ENCODE data around the gene FAM193A. TPM values are rescaled to one million over a fixed set of nuclear protein-coding genes. Genes with fewer than 3 reads are reported as not detected.

Gene FAM193A
- total RNA-seq, 1 donor from 2014 or later: 28.8 TPM

DNA sequence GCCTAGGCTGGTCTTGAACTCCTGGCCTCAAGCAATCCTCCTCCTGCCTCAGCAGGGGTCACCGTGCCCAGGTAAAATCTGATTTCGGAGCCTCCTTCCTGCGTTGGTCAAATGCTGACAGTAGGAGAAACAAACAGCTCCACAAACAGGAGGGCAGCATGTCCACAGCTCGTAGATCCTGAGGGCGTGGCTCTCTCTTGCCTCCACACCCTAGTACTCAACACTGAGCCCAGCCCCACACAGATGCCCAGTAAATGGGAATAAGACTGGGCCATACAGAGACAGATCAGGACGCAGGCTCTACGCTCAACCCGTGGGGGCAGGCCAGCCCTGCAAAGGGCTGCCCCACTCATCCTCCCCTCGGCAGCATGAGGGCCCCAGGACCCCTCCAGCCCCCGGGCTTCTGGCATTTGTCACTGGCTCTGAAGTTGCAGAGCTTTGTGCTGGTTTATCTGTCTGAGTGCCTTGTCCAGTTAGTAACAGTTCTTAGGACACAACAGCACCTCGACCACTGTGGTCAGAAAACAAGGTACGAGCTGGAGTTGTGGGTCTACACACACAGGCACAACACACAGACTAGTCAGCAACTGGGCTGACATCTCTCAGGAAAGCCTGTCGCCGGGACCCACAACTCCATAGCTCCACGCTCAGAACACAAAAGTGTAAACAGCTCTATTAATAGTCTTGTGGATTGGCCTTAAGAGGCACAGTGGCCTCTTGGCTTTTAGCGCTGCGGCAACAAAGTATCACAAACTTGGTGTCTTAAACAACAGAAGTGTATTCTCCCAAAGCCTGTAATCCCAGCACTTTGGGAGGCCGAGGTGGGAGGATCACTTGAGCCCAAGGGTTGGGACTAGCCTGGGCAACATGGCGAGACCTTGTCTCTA lies 214.5 kb downstream of the FAM193A start:
- DNase-seq (ENCODE audit: low read depth) (no peak), FAIRE-seq (no peak)
- Histone ChIP-seq H4K20me1 (ENCODE audit: insufficient read depth, low read length) (peaks cover 68% of the 10 kb centered on the region), H3K4me3 (ENCODE audit: insufficient read depth, low read depth, low read length) (no peak overlapping the region), H3K9me3 (ENCODE audit: insufficient read depth, low read depth, low read length) (no peaks in the 10 kb centered on the region), H3K27ac (ENCODE audit: low read depth, low read length) (no peak overlapping the region), H3K9ac (ENCODE audit: low read length) (no peak overlapping the region), H3K79me2 (ENCODE audit: insufficient read depth, low read length) (peaks cover 62% of the 10 kb centered on the region), H3K36me3 (ENCODE audit: insufficient read depth, low read length) (peaks cover 2% of the 10 kb centered on the region), H3K27me3 (ENCODE audit: insufficient read depth, low read length) (no peaks in the 10 kb centered on the region), H2AFZ (ENCODE audit: low read depth, low read length) (no peak overlapping the region), H3K4me2 (ENCODE audit: low read length) (no peak overlapping the region), H3K4me1 (ENCODE audit: insufficient read depth, low read length) (peaks cover 22% of the 10 kb centered on the region)
- Mint-ChIP-seq H3K27me3 (ENCODE audit: low read depth, unreplicated experiment) (no peaks in the 10 kb centered on the region), H3K4me3 (ENCODE audit: unreplicated experiment) (no peak overlapping the region), H3K36me3 (ENCODE audit: low read depth, unreplicated experiment) (peaks cover 19% of the 10 kb centered on the region), H3K9me3 (ENCODE audit: unreplicated experiment) (no peaks in the 10 kb centered on the region), H3K27ac (ENCODE audit: unreplicated experiment) (no peak overlapping the region), H3K4me1 (ENCODE audit: low read depth, unreplicated experiment) (peaks cover 20% of the 10 kb centered on the region)
- TF ChIP-seq, protein P1, sequence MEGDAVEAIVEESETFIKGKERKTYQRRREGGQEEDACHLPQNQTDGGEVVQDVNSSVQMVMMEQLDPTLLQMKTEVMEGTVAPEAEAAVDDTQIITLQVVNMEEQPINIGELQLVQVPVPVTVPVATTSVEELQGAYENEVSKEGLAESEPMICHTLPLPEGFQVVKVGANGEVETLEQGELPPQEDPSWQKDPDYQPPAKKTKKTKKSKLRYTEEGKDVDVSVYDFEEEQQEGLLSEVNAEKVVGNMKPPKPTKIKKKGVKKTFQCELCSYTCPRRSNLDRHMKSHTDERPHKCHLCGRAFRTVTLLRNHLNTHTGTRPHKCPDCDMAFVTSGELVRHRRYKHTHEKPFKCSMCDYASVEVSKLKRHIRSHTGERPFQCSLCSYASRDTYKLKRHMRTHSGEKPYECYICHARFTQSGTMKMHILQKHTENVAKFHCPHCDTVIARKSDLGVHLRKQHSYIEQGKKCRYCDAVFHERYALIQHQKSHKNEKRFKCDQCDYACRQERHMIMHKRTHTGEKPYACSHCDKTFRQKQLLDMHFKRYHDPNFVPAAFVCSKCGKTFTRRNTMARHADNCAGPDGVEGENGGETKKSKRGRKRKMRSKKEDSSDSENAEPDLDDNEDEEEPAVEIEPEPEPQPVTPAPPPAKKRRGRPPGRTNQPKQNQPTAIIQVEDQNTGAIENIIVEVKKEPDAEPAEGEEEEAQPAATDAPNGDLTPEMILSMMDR (IDR thresholded peaks at IDR 0.05; ENCODE audit: insufficient read depth, low read depth, low read length): no peak
- no peak for TF ChIP-seq EZH2 (IDR thresholded peaks at IDR 0.05; ENCODE audit: insufficient read depth, low read length)

DNA sequence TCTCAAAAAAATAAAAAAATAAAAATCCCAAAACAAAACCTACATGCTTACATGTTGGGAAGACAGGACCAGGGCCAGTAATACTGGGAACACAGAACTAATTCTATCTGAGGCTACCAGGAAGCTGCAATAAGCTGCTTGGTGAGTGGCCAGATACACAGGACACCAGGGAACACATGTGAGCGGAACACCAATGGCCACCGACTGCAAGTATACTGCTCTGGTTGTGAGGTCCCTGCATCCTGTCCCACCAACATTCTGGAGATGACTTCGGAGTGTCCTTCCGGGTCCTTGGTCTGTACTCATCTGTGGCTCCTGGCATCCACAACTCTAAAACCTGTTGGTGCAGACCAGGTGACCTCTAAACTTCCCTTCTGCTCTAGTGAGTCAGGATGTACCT lies 217.0 kb downstream of the FAM193A start:
- Histone ChIP-seq H3K4me3 (ENCODE audit: insufficient read depth, low read depth, low read length) (no peak overlapping the region), H3K36me3 (ENCODE audit: insufficient read depth, low read length) (no peaks in the 10 kb centered on the region), H3K9me3 (ENCODE audit: insufficient read depth, low read depth, low read length) (no peaks in the 10 kb centered on the region), H3K4me1 (ENCODE audit: insufficient read depth, low read length) (peaks cover 9% of the 10 kb centered on the region), H4K20me1 (ENCODE audit: insufficient read depth, low read length) (peaks cover 51% of the 10 kb centered on the region), H3K79me2 (ENCODE audit: insufficient read depth, low read length) (peaks cover 62% of the 10 kb centered on the region), H2AFZ (ENCODE audit: low read depth, low read length) (no peak overlapping the region), H3K27me3 (ENCODE audit: insufficient read depth, low read length) (no peaks in the 10 kb centered on the region), H3K9ac (ENCODE audit: low read length) (no peak overlapping the region), H3K27ac (ENCODE audit: low read depth, low read length) (no peak overlapping the region), H3K4me2 (ENCODE audit: low read length) (no peak overlapping the region)
- Mint-ChIP-seq H3K27ac (ENCODE audit: unreplicated experiment) (no peak overlapping the region), H3K9me3 (ENCODE audit: unreplicated experiment) (no peaks in the 10 kb centered on the region), H3K36me3 (ENCODE audit: low read depth, unreplicated experiment) (peaks cover 10% of the 10 kb centered on the region), H3K27me3 (ENCODE audit: low read depth, unreplicated experiment) (no peaks in the 10 kb centered on the region), H3K4me3 (ENCODE audit: unreplicated experiment) (no peak overlapping the region), H3K4me1 (ENCODE audit: low read depth, unreplicated experiment) (peaks cover 2% of the 10 kb centered on the region)
- FAIRE-seq (no peak), DNase-seq (ENCODE audit: low read depth) (no peak)
- no peak for TF ChIP-seq EZH2 (IDR thresholded peaks at IDR 0.05; ENCODE audit: insufficient read depth, low read length)
- TF ChIP-seq, protein P1 (IDR thresholded peaks at IDR 0.05; ENCODE audit: insufficient read depth, low read depth, low read length): no peak
